GM21423 (cell line): Measurements from ENCODE around the gene EN1.

Experiments
- ATAC-seq: cut with Tn5 transposase; IDR thresholded peaks from one replicate; pipeline ENCODE4 v1.9.1; 2021; ENCODE audit warnings: mild to moderate bottlenecking, moderate library complexity; ENCODE audit not compliant: unreplicated experiment

Gene EN1

DNA sequence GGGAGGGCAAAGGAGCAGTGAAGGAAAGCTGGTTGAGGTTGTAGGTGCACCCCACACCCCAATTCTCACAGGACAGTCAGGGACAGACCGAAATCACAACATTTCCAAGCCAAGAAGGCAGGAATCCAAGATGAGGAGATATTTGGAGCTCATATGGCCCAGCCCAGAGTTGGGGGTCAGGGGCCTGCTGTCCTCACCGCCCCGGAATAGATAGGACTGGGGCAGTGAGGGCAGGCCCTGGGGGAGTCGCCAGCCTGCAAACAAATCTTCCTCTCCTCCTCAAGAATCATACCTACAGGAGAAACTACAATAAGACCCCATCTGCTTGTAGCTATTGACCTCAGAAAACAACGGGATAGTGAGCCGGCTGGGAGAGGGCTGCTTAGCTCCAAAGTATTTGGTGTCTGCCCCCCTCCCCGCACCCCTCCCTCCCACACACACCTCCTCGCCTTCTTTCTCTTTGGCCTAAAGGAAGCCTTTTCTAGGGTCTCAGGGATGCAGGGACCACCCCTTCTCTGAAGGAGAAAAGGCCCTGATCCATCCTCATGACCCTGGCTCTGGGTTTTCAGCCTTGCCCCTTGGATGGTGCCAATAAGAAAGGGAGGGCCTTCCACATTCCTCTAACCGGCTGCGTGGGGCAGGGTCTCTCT, 3.8 kb downstream of the EN1 start:
- no peak for ATAC-seq

- ATAC-seq = no peak
Measured at GRCh38 chr2:118842661-118843482, 4.6 kb downstream of the EN1 start.

GRCh38 chr2:118841828-118842461, 5.5 kb downstream of the EN1 start:
- ATAC-seq = no peak

DNA sequence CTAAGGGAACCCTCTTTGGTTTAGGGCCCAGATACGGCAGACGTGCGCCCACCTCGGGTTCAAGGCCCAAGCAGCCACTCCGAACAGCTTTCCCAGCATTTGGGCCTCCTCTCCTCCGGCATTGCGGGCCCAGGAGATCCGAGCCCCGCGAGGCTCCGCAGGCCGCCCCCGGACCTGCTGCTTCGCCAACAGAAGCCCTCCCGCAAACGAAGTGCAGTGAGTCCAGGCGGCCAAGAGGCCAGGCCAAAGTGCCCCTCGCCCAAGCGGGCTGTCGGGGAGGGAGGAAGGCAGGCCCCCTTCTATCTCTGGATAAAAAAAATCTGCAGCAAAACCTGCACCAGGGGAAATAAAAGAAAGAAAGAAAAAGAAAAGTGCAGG, 6.0 kb downstream of the EN1 start:
- ATAC-seq = no peak

GRCh38 chr2:118838741-118839455, 8.6 kb downstream of the EN1 start:
- ATAC-seq = no peak

DNA sequence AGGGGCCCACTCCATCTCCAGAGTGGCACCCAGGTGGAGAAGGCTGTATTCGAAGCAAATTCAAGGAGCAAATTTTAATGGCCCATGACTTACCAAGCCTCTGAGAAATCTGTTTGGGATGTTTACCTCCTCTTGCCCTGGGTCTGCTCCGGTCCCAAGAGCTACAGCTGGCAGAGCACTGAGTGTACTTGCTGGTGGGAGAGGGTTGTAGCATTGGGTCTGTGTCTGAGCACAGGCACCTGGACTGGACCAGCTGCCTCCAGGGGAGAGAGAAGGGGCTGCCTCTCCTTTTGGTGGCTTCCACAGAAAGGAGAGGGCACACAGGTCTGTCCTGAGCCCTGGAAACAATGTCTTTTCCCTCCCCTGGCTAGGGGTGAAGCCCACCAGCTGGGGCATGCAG, 9.8 kb downstream of the EN1 start:
- no peak for ATAC-seq

GRCh38 chr2:118837067-118837466, 10.4 kb downstream of the EN1 start:
- no peak for ATAC-seq

DNA sequence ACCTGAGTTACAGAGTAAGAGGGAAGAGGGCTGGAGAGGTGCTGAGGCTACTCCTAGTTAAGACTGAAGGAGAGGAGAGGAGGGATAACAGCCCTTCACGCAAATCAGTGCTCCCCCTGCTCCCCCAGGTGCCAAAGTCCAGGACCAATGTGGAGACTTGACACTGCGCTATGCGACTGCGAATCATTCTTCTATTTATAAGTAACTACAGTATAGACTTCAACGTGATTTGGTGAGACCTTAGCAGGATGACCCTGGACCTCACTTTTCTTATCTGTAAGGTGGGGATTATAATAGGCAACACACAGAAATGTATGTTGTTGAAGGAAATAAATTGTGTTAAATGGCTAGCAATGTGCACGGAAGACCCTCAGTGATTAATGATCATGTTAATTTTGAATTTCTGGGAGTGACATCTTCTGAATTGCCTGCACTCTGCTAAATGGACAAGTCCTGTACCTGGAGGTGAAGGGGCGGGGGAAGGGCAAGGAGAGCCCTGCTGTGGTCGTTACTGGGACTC, 11.0 kb downstream of the EN1 start:
- no peak for ATAC-seq

GRCh38 chr2:118835746-118836410, 11.6 kb downstream of the EN1 start:
- ATAC-seq = no peak

DNA sequence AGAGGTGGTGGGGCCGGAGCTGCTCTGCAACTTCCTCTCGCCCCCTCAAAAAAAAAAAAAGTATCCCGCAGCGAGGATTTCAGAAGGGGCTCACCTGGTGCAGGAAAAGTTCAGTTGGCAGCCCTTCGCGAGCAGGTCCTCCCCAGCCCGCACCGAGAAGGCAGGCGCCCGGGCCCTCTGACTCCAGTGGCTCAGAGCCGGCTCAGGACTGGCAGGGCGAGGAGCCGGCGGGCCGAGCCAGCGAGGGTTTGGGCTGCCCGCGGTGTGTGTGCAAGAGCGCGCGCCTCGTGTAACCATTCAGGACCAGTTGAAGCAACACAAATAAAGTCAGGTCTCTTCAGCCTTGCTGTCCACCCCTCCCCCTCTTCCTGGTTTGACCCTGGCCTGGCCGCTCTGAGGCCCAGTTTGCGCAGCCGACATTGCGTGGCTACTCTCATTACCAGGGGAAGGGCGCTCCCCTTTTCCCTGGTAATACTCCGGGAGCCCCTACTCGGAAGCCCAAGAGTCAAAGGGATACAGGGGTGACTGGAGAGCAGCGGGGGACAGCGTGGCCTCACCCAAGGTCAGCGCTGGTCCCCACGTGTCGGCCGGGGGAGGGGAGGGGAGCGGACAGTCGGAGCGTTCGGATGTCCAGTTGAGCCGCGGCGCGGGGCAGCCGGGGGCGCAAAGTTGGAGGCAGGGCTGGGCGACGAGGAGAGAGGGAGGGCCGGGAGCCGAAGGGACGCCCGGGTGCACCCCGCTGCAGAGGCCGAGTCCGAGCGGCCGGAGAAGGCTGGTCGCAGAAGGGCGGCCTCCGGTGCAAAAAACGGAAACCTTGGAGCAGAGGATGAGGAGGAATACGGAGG, 12.3 kb downstream of the EN1 start:
- no peak for ATAC-seq

- ATAC-seq = no peak
Measured at GRCh38 chr2:118834440-118834810, 13.0 kb downstream of the EN1 start.

- no peak for ATAC-seq
Measured at GRCh38 chr2:118833716-118834439, 13.6 kb downstream of the EN1 start.

DNA sequence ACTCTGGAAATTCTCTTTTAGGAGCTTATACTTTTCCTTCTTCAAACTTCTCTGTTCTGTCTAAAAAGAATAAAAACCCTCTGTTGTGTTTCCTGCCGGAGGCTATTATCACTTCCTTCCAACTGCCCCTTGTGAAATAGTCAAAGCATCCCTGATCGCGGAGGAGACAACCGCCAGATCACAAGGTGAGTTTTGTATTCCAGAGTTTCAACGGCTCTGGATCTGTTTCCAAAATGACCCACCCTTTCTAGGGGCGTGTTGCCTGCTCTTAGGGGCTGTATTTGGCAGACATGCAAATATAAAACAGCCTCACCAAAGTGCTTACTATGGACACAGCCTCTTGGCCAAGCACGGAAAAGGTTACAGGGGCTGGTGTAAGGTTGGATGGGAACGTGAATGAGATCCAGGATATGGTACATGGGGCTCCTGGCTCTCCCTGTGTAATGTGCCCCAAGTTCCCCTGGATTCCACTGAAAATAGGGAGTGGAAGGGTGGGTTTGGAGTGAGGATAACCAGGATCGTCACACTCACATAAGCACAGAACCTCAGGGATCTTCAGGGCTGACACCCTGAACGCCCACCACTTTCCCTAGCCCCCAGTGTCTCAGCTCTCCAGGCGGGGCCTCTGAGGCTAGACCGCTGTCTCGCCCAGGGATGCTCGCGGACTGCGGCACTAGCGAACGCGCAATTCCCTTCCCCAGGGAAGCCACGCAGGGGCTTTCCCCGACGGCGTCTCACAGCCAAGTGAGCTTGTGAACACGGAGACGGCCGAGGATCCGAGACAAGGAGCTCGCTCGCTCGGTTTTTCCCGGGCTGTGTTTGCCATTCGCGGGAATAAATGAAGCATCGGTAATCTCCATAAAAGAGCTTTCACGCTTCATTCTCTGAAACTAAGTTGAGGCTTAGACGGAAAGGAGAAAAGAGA, 14.4 kb downstream of the EN1 start:
- no peak for ATAC-seq

DNA sequence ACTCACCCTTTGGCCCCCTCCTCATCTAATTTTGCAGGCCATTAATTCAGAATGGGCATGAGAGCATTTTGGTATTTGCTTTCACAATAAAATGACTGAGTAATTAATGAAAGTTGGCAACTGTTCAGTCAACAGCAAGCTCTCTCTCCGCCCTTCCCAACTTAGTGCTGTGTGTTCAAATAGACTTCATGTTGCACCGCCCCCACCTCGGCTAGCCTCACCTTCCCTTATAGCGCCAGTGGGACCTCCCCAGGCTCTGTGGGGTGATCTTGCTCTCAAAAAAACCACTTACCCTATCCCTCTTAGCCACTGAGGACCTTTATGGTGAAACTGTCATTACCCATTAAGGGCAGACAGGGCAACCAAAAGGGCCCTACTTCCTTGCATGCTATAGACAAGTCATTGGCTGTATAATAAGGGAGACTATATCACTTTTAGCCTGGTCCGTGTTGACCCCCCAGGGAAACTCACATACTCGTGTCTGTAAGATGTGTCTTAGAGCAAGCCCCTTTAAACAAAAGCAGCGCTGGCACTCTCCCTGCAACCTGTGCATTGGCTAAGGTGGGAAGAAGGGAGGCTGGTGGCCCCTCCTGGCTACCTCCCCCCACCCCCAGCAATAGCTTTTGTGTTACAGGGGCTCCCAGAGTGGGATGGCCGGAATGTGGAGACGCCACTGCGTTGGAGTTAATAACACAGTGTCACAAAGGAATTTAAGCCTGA, 15.2 kb downstream of the EN1 start:
- ATAC-seq = no peak

DNA sequence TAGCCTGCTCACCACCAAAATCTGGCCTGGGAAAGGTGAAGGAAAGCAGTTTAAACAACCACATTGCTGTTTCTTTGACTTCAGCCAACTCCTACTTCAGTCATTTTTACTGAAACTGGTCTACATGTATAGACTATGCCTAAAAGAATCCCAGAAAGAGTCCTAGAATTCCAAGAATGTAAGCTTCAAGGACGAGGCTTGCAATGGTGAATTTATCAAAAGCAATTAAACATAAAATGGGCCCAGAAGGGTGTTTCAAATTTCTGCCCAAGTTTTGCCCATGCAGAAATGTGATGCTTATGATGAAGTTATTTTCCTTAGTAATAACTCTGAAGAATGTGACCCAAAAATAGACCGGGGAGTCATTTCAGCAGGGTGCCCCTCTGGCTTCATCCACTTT, 16.6 kb downstream of the EN1 start:
- no peak for ATAC-seq

GRCh38 chr2:118830118-118830517, 17.3 kb downstream of the EN1 start:
- no peak for ATAC-seq

DNA sequence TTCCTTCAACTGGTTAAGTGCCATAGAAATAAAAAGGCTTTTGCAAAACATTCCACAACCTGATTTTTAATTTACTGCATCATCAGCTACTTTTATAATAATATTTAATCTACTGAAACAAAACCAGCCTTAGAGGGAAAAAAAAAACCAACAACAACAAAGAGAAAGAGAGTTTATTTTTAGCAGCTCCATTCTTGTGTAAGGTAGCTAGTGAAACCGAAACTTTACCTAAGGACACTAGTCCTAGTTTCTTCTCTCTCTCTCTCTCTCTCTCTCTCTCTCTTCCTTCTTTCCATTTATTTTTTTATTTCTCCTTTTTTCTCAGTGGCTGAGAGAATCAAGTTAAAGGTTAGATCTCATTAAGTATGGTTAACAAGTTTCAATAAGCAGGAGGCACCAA, 21.4 kb downstream of the EN1 start:
- ATAC-seq = no peak

GRCh38 chr2:118823633-118824032, 23.8 kb downstream of the EN1 start:
- no peak for ATAC-seq
